A549 (cell line): ENCODE measurements around the gene CEP135. TPM values are rescaled to one million over a fixed set of nuclear protein-coding genes. Genes with fewer than 3 reads are reported as not detected.
"Not testable (repeated sequence)": the region's sequence is repeated elsewhere in the genome, so short reads cannot be mapped to it uniquely, and the experiment has no call there.

Experiments used
- ATAC-seq, 2 experiments: fragments of 200-7000 bp in 1 of 2; fragments of >200 bp in 1 of 2; cut with Nextera tagmentation in 1 of 2; cut with Tn5 transposase in 1 of 2; 3 replicates each; pipeline versions ENCODE4 v1.8.0 to v1.9.1; 2018 to 2020; ENCODE audit warnings: mild to moderate bottlenecking in 1 of 2, moderate library complexity in 1 of 2
- CTCF ChIA-PET: fragments of 300-600 bp; sonication (Branson Sonifier 250); formaldehyde crosslinking; extraction: SDS; loops from one replicate; lab custom pipeline; 2021; ENCODE audit warnings: antibody characterized with exemption, inconsistent platforms; lab: Yijun Ruan, JAX
- POLR2A ChIA-PET: fragments of 350-600 bp; formaldehyde crosslinking; extraction: SDS; loops from one replicate; lab custom pipeline; 2021; ENCODE audit warnings: antibody characterized with exemption, inconsistent platforms; lab: Yijun Ruan, JAX
- DNase-seq, 2 experiments: peaks; one replicate each; pipeline versions ENCODE4 v3.0.0 to v3.0.0-alpha.2; 2011 to 2016; ENCODE audit warnings: low read depth in 1 of 2, low spot score in 1 of 2
- FAIRE-seq: peaks from 2 replicates; lab custom pipeline; 2011; peaks lifted over from hg19 to GRCh38; lab: Jason Lieb, UNC
- H3K27ac ChIP-seq, 2 experiments: fragments of >200 bp; sonication (Bioruptor Twin); formaldehyde crosslinking; 3 replicates each; pipeline ENCODE4 v1.5.1; 2016 to 2017
- H3K4me1 ChIP-seq: fragments of >200 bp; sonication (Bioruptor Twin); formaldehyde crosslinking; 3 replicates; pipeline ENCODE4 v1.6.1; 2016
- H3K4me2 ChIP-seq: fragments of >200 bp; sonication (Bioruptor Twin); formaldehyde crosslinking; 3 replicates; pipeline ENCODE4 v1.6.1; 2016
- H3K4me3 ChIP-seq: fragments of >200 bp; sonication (Bioruptor Twin); formaldehyde crosslinking; 3 replicates; pipeline ENCODE4 v1.5.1; 2016
- H3K9me3 ChIP-seq: fragments of >200 bp; sonication (Bioruptor Twin); formaldehyde crosslinking; 3 replicates; pipeline ENCODE4 v1.6.1; 2016
- ATOH8 ChIP-seq: fragments of 250-450 bp; sonication (Bioruptor Pico); IDR thresholded peaks from 2 replicates; pipeline ENCODE4 v1.5.0; 2020; ENCODE audit warnings: low read depth, mild to moderate bottlenecking, moderate library complexity
- CEBPB ChIP-seq, 2 experiments: fragments of >200 bp in 1 of 2; sonication (Bioruptor Twin) in 1 of 2; formaldehyde crosslinking in 1 of 2; IDR thresholded peaks; 2 replicates each; pipeline ENCODE4 v1.6.1; 2012 to 2016
- CHD2 ChIP-seq: fragments of 150-350 bp; IDR thresholded peaks from 2 replicates; pipeline ENCODE4 v1.6.1; 2014; ENCODE audit warnings: low read length; ENCODE audit not compliant: partially characterized antibody
- CHD4 ChIP-seq: fragments of 200-600 bp; sonication (generic); IDR thresholded peaks from 2 replicates; pipeline ENCODE4 v1.6.1; 2016; ENCODE audit warnings: antibody characterized with exemption, mild to moderate bottlenecking, borderline replicate concordance
- CTCF ChIP-seq: fragments of >200 bp; sonication (Bioruptor Twin); formaldehyde crosslinking; IDR thresholded peaks from 3 replicates; pipeline ENCODE4 v1.5.1; 2016
- EHF ChIP-seq: fragments of 250-450 bp; sonication (Bioruptor Pico); IDR thresholded peaks from 2 replicates; pipeline ENCODE4 v1.5.0; 2020; ENCODE audit warnings: mild to moderate bottlenecking
- FOSL2 ChIP-seq, 2 experiments: fragments of 450-650 bp in 1 of 2; fragments of >200 bp in 1 of 2; sonication (Bioruptor Twin) in 1 of 2; formaldehyde crosslinking; IDR thresholded peaks; 2 replicates each; pipeline versions ENCODE4 v1.5.0 to v1.6.1; 2016 to 2020; ENCODE audit warnings: mild to moderate bottlenecking in 1 of 2, moderate library complexity in 1 of 2
- GATA3 ChIP-seq: IDR thresholded peaks from 2 replicates; pipeline ENCODE4 v1.6.1; 2012; ENCODE audit warnings: borderline replicate concordance
- HEYL ChIP-seq: fragments of 250-450 bp; sonication (Bioruptor Pico); IDR thresholded peaks from 2 replicates; pipeline ENCODE4 v1.8.0; 2021; ENCODE audit warnings: mild to moderate bottlenecking, moderate library complexity
- HMGXB4 ChIP-seq: fragments of 250-450 bp; sonication (Bioruptor Pico); IDR thresholded peaks from 2 replicates; pipeline ENCODE4 v1.5.0; 2021; ENCODE audit warnings: mild to moderate bottlenecking, moderate library complexity, borderline replicate concordance
- HOXB13 ChIP-seq: fragments of 250-450 bp; sonication (Bioruptor Pico); IDR thresholded peaks from 2 replicates; pipeline ENCODE4 v1.5.0; 2020; ENCODE audit warnings: low read depth, mild to moderate bottlenecking, moderate library complexity
- JUNB ChIP-seq: fragments of >200 bp; sonication (Bioruptor Twin); formaldehyde crosslinking; IDR thresholded peaks from 2 replicates; pipeline ENCODE4 v1.6.1; 2016
- MAZ ChIP-seq: fragments of 150-350 bp; IDR thresholded peaks from 2 replicates; pipeline ENCODE4 v1.6.1; 2014; ENCODE audit warnings: antibody characterized with exemption, low read depth, low read length, borderline replicate concordance
- NPAS2 ChIP-seq: fragments of 250-450 bp; sonication (Bioruptor Pico); IDR thresholded peaks from 2 replicates; pipeline ENCODE4 v1.8.0; 2022; ENCODE audit warnings: mild to moderate bottlenecking, moderate library complexity, borderline replicate concordance
- NR3C1 ChIP-seq: fragments of >200 bp; sonication (Bioruptor Twin); formaldehyde crosslinking; IDR thresholded peaks from 3 replicates; pipeline ENCODE4 v1.6.1; 2017
- PHF8 ChIP-seq: fragments of 200-600 bp; sonication (generic); IDR thresholded peaks from 2 replicates; pipeline ENCODE4 v1.6.1; 2016; ENCODE audit warnings: low read depth, mild to moderate bottlenecking, antibody characterized with exemption, moderate library complexity, borderline replicate concordance
- SMC3 ChIP-seq: fragments of >200 bp; sonication (Bioruptor Twin); formaldehyde crosslinking; IDR thresholded peaks from 3 replicates; pipeline ENCODE4 v1.6.1; 2018; ENCODE audit warnings: inconsistent platforms
- TP53 ChIP-seq: fragments of 250-450 bp; sonication (Bioruptor Pico); IDR thresholded peaks from 2 replicates; pipeline ENCODE4 v1.5.0; 2021; ENCODE audit warnings: mild to moderate bottlenecking, moderate library complexity
- USF2 ChIP-seq: fragments of 450-650 bp; IDR thresholded peaks from 2 replicates; pipeline ENCODE4 v1.6.1; 2014; ENCODE audit warnings: antibody characterized with exemption
- ZNF302 ChIP-seq: fragments of 250-450 bp; sonication (Bioruptor Pico); IDR thresholded peaks from 2 replicates; pipeline ENCODE4 v1.9.0; 2021; ENCODE audit warnings: inconsistent platforms, mild to moderate bottlenecking, moderate library complexity
- WGBS: methylation state at CpG from one replicate; pipeline ENCODE4 v1.1.6; 2017; ENCODE audit errors: missing lambda C conversion rate; 5-methylcytosine and 5-hydroxymethylcytosine counted together
- polyA plus RNA-seq, 4 experiments: library from polyadenylated mRNA; depleted of rRNA in 3 of 4; stranded (reverse); fragments of >200 nt; fragmentation: RNase III in 1 of 4; extraction: RNeasy Plus Mini Kit Qiagen cat#74134 plus additional on column Dnase treatment in 1 of 4; gene quantifications; 2 replicates in 3 of 4; 3 replicates in 1 of 4; pipeline ENCODE4 v1.2.3, GENCODE V29; 2011 to 2017

CEP135 gene
- polyA plus RNA-seq, 2 of the 4 experiments (the other 2 are of a cell fraction): 7.3 to 10.6 TPM

- H3K27ac ChIP-seq, POLR2A ChIA-PET, H3K4me3 ChIP-seq, H3K4me1 ChIP-seq, ATAC-seq, H3K9me3 ChIP-seq, DNase-seq, H3K4me2 ChIP-seq, FAIRE-seq: not testable (repeated sequence)
- WGBS: 79% methylated on average over 6 of the region's 6 CpGs
- CTCF ChIA-PET: interaction anchor here (0.7 kb wide), 1 partner anchor 688 kb away, joined by 3 read pairs; no protein-coding TSS in a partner anchor
Measured at GRCh38 chr4:55935907-55936306, 12.8 kb upstream of the CEP135 start.

GRCh38 chr4:55938481-55938880 is 10.3 kb upstream of the CEP135 start:
- FAIRE-seq: no peak
- ChIA-PET POLR2A (no interaction called here), CTCF (interaction anchor here (2.4 kb wide), 1 partner anchor 10 kb away, joined by 9 read pairs; the partner anchor contains the start of gene CEP135)
- TF ChIP-seq USF2 (no peak), SMC3 (no peak), FOSL2 (IDR thresholded peaks at IDR 0.05) (no peak), FOSL2 (CRISPR knock-in tag; IDR thresholded peaks at IDR 0.05) (no peak), ATOH8 (CRISPR knock-in tag) (no peak), JUNB (no peak), EHF (CRISPR knock-in tag) (no peak), CHD4 (no peak), NR3C1 (no peak), NPAS2 (no peak), PHF8 (no peak)
- TF ChIP-seq, all 56 proteins: peak for 0
- Histone ChIP-seq H3K4me3 (no peak overlapping the region), H3K4me2 (no peak overlapping the region), H3K4me1 (no peaks in the 10 kb centered on the region), H3K27ac (no peak overlapping the region), H3K9me3 (peaks cover 4% of the 10 kb centered on the region; the same call in 1 of the 3 replicates)
- ATAC-seq (no peak), DNase-seq (no peak)
- 47% methylated on average over 1 of the region's 1 CpG for WGBS

GRCh38 chr4:55939421-55939820 is 9.3 kb upstream of the CEP135 start:
- CTCF ChIA-PET: interaction anchor here (1.8 kb wide), 1 partner anchor 9 kb away, joined by 8 read pairs; the partner anchor contains the start of gene CEP135
- POLR2A ChIA-PET: no interaction called here
- no peak for DNase-seq
- FAIRE-seq: no peak
- H3K27ac ChIP-seq: no peak overlapping the region
- TF ChIP-seq CEBPB (IDR thresholded peaks at IDR 0.05): no peak
- no peak for TF ChIP-seq PHF8
- ATAC-seq: no peak
- H3K4me3 ChIP-seq: no peak overlapping the region
- peaks cover 4% of the 10 kb centered on the region; the same call in 1 of the 3 replicates for H3K9me3 ChIP-seq
- 58% methylated on average over 2 of the region's 2 CpGs for WGBS
- H3K4me1 ChIP-seq: no peaks in the 10 kb centered on the region
- H3K4me2 ChIP-seq: no peak overlapping the region

- 66% methylated on average over 3 of the region's 3 CpGs for WGBS
- DNase-seq (no peak), ATAC-seq (no peak), FAIRE-seq (no peak)
- Histone ChIP-seq H3K4me2 (no peak overlapping the region), H3K9me3 (peaks cover 4% of the 10 kb centered on the region; the same call in 1 of the 3 replicates), H3K4me1 (no peaks in the 10 kb centered on the region)
- ChIA-PET CTCF (interaction anchor here (0.8 kb wide), 1 partner anchor 480 kb away, joined by 4 read pairs; no protein-coding TSS in a partner anchor), POLR2A (no interaction called here)
- TF ChIP-seq USF2 (no peak), TP53 (CRISPR knock-in tag) (no peak), HEYL (CRISPR knock-in tag) (no peak), CHD2 (no peak), HOXB13 (CRISPR knock-in tag) (no peak), GATA3 (no peak), ZNF302 (no peak), MAZ (no peak), CEBPB (IDR thresholded peaks at IDR 0.05) (no peak), CTCF (no peak), HMGXB4 (CRISPR knock-in tag) (no peak)
- TF ChIP-seq, all 56 proteins: peak for 0
- Histone ChIP-seq H3K4me3 (no peak overlapping the region), H3K27ac (no peak overlapping the region)
Measured at GRCh38 chr4:55941881-55942396, 6.8 kb upstream of the CEP135 start.
